GM19452 (cell line): Measurements from ENCODE around the gene ADORA3.
"Not testable (repeated sequence)": the region's sequence is repeated elsewhere in the genome, so short reads cannot be mapped to it uniquely, and the experiment has no call there.

Source experiments
- ATAC-seq: cut with Tn5 transposase; IDR thresholded peaks from one replicate; pipeline ENCODE4 v1.9.1; 2021; ENCODE audit not compliant: unreplicated experiment

Gene ADORA3

DNA sequence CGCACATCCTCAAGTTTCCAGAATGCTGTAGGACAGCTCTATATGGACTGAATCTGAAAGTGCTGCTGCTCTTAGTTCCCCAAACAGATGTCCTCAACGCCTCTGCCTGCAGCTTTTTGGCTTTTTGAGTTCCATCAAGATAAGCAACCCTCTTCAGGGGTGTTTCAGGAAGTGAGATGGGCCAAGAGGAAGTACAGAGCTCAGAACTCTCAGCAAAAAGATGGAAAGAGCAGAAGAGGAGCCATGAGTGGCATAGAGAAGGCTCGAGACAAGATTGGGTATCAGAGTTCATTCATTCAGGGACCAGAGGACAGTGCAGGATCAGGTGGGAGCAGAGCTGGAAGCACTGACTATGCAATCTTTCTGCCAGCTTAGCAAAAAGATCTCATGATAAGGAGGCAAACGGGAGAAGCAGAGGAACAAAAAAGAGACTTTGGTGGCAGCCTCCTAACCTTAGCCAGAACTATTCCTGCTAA lies at the start of gene ADORA3, which contains the start of gene TMIGD3:
Gene ADORA3 (minus strand): TSS at position 49 of the 476 bp plus-strand sequence. CDS start 279 bp downstream, outside the sequence.
Gene TMIGD3 (minus strand): TSS at position 49 of the 476 bp plus-strand sequence. CDS start 279 bp downstream, outside the sequence.
- no peak for ATAC-seq

DNA sequence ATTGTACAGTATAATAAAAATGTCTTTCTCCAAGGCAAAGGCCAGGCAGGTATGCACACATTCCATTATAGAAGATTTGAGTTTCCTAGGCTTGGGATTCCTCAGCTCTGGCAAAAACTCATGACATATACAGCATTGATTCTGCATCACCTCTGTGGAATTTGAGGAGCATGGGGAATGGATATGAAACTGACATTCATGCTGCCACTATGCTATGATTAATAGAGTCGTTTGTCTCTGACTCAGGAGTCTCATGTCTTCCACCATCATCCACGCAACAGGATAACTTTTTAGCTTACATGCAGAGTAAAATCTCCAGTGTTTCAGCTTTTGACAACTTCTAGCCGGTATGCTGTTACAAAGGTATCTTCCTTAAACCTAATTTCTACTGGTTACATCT lies 49.8 kb upstream of the ADORA3 start:
- no peak for ATAC-seq

DNA sequence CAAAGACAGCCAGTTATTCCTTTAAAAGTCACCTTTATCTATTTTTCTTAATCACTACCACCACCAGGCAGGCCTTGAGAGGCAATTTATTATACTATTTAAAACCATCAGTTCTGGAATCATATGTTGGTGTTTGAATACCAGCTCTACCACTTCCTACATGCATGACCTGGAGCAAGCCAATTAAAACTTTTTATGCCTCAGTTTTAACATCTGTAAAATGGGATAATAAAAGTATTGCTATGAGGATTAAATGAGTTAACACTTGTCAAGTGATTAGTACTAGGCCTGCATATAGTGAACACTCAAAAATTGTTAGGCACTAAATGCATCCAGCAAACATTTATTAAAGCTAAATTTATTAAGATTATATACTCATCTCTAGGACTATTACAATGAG lies 49.2 kb upstream of the ADORA3 start:
- ATAC-seq = no peak

DNA sequence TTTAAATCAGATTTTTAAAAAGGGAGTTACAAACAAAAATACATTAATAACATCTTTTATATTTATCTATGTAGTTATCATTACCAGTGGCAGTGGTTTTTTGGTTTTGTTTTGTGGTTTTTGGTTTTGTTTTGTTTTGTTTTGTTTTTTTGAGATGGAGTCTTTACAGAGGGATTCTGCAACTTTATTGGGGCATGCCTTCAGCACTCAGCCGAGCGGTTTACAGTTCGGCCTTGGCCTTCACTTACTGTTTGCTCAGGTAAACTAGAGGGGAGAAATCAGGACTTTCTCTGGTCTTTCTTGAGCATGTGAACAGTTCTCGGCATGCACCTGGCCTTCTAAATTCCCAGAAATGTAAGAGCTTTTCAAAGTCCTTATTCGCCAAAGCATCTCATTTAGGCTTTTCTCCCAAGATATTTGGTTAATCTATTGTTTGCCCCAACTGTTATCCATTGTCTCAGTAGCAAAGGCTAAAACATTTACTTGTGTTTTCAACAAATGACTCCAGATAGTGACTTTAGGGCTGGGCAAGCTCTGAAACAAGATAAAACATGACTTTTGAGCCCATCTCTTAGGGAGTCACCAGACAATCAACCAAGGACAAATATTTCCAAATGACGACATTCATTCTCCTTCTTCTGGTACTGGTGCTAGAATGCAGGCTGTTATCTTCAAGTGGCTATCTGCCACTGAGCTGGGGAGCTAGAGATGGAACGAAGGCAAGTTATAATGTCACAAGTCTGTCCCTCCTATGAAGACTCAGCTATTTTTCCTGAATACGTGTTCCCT lies 48.4 kb upstream of the ADORA3 start:
- no peak for ATAC-seq

DNA sequence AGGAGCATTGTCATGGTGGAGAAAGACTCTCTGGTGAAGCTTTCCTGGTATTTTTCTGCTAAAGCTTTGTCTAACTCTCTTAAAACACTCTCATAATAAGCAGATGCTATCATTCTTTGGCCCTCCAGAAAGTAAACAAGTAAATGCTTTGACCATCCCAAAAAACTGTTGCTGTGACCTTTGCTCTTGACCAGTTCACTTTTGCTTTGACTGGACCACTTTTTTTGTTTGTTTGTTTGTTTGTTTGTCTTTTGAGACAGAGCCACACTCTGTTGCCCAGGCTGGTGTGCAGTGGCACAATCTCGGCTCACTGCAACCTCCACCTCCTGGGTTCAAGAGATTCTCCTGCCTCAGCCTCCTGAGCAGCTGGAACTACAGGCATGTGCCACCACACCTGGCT lies 44.4 kb upstream of the ADORA3 start:
- not testable (repeated sequence) for ATAC-seq

DNA sequence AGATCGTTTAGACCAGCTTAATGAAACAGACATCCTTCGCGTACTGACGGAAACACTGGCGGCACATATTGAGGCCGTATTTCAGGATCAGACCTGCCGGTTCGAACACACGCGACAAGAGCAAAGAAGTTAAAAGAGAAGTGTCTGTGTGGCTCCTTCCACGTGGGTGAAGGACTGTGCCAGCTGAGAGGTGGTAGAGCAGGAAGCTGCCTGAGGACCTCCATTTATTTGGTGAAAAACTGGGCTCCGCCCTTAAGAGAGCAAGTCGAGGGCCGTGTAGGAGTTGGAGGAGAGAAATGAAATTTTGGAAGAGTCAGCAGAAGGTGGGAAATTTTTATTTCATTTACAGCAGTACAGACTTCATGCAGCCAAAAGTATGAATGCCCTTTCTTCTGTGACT lies 38.8 kb upstream of the ADORA3 start:
- no peak for ATAC-seq

DNA sequence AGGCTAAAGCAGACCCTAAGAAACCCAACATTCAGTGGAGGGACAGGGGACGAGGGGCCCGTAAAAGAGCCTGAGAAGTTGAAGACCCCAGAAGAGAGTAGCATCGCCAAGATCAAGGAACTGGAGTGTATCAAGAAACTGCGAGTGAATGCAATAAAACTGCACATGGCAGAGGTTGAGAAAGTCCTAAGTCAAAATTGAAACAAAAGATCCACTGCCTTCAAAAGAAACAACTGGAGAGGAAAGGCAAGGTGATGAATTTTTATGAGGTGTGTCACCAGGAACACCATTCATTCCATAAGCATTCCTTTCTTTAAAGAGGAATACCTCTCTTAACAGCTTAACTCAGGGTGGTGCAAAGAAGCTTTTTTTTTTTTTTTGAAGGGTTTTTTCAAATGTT lies 38.3 kb upstream of the ADORA3 start:
- no peak for ATAC-seq

DNA sequence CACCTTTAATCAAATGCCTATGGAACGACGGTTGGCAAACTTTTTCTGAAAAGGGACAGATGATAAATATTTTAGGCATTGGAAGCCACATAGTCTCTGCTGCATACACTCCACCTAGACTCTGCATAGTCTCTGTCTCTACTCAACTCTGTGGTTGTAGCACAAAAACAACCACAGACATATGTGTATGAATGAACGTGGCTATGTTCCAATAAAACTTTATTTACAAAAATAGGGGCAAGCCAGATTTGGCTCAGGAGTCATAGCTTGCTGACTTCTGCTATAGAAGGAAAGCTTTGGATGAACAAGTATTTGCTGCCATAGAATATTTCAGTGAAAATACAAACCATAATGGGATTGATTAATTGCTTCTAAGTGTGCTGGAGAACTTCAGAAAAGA lies 37.5 kb upstream of the ADORA3 start:
- ATAC-seq = no peak

DNA sequence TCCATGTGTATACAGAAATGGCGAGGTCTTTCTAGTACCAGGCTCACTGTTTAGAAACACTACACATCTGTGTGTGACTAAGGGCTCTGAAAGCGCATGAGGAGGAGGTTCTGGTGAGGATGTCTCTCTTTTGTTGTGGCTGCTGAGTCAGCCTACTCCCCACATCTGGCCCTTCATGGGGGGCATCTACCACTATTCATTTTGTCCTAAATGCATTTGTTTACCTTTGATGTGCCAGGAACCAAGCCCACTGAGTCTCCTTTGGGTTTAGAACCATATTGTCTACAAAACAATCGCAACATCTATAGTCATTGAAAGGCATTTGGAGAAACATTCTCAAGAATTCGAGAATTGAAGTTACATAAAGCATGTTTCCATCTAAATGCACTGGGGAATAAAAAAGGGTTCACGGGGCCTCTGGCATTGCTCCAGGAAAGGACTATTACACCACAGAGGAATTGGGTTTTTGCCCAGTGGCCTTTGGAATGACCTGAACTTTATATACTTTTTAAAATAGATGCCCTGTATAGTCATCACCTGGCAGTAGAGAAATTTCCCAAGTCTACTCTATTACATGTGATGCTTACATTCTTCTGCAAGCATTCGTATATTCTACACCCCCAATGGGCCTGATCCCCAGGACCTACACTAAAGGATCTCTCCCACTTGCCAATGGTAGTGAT lies 35.1 kb upstream of the ADORA3 start:
- ATAC-seq = no peak

DNA sequence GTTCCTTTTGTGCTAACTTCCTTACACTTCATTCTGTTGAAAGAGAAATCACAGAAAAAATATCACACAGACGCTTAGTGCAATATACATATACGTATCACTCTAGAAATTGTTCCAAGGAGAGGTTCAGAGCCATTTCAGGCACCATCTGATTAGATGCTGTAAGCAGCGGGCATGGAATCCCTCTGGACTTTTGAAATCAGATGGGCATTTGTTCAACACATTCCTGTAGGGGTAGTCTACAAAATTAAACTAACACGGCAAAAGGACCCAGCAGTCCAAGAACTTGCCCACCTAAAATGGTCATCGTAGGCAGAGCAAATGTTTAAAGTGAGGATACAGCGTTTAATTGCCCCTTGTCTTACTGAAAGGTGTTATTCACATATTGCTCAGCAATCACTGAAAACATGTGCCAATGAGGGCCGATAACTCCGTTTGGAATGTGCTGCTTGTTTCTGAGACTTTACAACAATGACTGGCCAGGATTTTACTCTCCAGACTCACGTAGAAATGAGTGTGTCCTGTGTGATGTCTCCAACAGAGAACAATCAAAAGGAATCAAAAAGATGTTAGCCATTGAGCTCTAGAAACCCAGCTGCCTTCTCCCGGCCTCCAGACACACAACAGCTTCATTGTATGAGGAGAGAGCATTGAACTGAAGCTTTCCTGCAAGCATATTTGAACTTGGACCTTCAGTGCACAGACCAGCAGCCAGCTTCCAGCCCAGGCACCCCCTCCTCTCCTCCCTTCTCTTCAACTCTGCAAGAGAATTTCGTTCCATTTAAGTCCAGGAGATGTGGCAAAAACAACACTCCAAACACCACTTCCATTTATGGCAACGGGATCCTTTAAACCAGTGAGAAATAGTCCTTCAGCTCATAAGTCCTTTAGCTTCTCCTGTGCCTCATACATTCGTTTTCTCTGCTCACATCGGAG lies 32.1 kb upstream of the ADORA3 start:
- no peak for ATAC-seq

DNA sequence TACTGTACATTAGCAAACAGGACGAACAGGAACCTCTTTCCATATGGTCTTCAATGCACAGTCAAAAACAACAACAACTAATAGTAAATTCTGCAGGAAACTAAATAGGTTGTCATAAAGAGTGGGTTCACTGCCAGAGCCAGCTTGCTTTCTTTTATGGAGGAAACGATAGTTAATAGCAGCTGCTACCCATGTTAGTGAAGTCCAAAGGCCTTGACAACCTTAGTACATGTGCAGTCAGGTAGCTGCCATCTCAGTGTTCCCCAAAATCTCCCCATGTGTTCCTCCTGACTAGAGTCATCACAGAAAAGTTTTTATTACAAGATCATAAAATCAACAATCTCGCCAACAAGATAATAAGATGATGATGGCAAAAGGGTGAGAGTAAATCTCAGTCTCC lies 16.6 kb upstream of the ADORA3 start:
- ATAC-seq = no peak

DNA sequence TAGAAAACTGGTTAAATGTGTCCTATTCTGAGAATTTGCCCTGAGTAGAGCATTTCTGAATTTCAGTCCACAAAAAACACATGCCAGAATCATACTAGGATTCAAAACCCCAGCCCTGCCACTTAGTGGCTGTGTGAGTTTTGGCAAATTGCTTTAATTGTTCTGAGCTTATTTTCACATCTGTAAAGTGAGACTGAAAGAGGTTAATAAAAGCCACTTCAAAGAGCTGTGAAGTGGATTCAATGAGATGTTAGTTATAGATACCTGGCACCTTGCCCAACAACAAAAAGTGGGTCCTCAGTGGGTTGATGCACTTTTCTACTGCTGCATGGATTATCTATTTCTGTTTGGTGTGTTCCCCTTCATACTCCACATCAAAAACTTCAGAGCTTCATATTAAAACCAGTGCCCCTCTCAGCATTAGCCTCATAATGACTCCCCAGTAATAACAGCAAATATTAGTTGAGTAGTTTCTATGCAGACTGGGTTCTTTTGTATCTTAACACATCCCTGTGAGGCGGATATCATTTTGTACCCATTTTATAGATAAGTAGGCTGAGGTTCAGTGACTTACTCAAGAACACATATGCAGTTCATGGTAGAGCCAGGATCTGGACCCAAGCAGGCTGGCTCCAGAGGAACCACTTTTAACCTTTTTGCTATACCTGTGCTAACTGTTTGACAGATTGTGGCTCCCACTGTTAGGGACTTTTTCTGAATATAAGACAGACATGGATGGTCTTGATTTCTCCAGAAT lies 14.2 kb upstream of the ADORA3 start:
- ATAC-seq = no peak

DNA sequence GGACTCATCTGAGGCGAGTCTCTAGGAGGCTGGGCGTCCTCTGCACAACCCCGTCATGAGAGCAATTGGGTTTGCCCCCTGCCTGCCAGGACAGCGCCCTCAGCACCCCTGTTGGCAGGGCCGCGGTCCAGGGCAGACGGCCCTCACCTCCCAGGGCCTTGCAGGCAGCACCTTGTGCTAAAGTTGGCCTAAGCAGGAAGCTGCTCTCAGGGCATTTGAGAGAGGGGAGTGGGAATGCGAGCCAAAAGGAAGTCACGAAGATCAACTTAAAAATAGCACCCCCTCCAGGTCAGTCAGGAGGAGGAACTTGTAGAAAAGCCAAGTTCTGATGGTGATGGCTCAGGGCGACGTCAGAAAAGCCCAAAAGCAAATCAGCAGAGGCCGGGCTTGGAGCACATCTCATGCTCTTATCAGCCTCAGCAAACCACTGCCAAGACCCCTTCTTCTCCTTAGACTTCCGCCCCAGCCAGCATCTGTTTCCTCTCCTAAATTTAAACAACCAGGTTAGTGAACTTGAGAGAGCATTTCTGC lies 12.6 kb upstream of the ADORA3 start:
- no peak for ATAC-seq

DNA sequence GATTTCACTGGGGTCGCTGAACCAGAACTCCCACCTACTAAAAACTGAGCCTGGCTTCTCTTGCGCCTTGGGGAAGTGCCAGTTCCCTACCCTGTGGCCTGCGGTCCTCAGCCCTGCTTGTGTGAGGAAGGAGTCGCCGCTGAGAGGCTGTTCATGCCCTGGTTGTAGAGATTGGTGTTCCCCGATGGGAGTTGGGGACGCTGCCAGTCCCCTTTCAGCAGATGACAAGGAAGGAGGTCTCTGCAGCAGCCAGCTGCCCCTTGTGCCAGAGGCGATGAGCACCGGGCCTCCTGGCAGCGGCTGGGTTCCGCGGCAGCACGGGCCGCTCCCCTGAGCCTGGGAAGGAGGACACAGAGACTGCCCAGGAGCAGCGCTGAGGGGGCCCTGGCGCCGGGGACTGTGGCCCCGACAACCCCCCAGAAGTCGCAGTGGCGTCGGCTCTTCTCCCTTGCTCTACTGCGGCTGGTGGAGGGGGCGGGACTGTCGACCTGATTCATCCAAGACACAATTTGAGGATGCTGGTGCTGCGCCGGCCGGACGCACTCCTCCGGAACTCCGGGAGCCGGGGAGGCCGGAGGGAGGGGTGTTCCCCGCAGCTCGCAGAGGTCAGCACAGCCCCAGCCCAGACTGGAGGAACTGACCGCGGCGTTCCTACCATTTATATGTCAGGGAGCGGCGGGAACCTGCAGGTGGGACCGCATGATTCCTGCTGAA lies 12.0 kb upstream of the ADORA3 start:
- no peak for ATAC-seq

DNA sequence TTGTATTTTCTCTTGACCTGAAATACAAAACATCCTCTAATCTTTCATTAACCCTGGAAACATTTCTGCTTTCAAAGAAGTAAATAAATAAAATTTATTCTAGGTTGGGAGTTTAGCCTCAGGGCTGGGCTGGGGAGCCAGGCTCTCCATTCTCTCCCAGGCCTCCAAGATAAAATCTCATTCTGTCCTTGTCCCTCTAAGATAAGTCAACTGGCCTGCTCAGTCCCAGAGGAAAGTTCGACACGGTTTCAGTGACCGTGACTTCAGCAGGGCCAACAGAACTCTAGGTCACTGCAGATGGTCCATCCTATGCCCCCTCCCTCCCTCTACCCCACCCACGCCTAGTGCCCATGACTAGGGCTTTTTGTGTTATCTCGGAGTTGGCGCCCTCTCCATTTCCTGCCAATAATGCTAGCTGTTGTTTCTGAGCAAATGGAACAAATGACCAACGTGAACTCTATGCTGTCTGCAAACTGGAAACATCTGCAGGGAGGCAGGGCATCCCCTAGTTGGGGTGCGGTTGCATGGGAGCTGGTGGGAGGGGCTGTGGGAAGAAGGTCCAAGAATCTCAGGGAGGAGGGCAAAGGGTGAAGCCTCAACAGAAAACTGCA lies 10.1 kb upstream of the ADORA3 start:
- no peak for ATAC-seq

DNA sequence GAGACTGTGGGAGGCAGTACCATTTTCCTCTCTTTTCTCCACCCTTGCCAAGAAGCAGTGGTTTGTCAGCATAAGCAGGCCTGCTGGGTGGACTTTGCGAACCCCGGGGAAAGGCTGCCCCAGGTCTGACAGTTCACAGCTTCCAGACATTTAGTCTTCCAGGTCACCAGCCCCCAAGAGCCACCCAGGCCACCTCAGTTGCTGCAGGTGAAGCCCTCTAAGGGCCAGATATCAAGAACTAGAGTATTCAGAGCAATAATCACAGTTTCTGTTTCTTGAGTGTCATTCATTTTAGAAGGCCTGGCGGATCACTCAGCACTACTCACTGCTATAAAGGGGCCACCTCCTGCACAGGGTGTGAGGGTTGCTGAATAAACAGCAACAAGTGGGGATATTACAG lies 9.5 kb upstream of the ADORA3 start:
- ATAC-seq = no peak

DNA sequence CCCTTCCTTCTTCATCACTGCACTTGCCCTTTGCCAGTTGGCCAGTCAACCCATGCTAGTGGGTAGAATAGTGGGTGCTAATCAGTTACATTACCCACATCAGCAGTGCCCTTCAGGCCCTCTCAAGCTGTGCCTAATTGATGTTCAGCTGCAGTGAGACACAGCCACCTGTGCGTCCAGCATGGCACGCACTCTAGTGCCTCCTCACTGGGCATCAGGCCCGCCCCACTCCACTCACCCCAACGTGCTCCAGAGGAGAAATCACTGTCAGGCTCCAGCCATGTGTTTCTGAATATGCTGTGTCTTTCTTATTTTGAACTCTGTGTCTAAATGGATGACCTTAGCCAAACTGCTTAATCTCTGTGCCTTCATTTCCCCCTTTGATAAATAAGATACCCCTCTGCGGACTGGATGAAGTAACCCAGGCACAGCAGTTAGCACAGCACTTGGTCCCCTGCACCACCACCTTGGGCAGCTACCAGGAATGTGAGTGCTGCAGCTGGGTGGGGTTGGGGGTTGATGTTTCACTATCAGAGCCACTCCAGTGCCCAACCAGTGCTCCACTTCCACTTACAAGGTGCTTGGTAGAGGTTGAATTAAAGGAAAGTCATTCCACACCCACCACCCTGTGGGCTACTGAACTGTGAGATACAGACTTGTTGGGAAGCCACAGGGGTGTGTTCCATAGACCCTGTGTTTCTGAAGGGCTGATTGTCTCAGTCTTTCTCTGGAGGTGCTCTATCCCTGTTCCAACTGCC lies 8.9 kb upstream of the ADORA3 start:
- ATAC-seq = no peak

DNA sequence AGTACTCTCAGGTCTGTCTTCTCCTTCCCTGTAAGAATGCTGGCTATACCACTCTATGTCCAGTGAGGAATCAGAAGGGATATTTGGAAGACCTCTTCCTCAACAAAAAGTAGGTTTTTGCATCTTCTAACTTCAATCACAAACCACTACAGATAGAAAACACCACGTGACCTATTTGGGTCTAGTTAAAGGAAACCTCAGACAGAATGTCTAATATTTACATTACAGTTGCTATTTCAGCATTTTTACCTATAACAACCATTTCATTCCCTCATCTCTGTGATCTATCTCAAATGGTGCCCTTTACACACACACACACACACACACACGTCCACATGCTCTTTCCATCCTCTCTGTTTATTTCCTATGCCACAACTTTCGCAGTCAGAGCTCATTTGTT lies 7.9 kb upstream of the ADORA3 start:
- no peak for ATAC-seq

DNA sequence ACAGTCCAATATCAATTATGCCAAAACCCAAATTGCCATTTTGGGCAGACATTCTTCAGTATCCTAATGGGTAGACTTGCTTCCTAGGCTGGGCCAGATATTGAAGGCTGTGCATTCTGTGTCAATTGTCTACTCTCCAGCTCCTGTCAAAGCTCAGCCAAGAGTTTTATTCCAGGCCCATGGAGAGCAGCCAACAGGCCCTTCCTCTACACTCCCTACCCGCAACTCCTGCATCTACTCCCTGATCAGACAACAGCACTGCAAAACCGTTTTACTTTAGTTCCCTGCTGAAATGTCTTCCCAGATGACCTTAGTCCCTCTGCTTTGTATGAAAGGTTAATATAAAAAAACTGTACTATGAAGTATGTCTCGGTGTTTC lies 6.6 kb upstream of the ADORA3 start:
- ATAC-seq = no peak
